Mucosa of descending colon (tissue), 3 donors: ENCODE data around the gene PACSIN1. TPM values are rescaled to one million over a fixed set of nuclear protein-coding genes. Genes with fewer than 3 reads are reported as not detected.

Source experiments
- ATAC-seq: fragments of 200-7000 bp; cut with Tn5 transposase; one replicate; pipeline ENCODE4 v1.9.1; 2020; ENCODE audit warnings: mild to moderate bottlenecking, moderate library complexity
- DNase-seq, 3 donors: peaks; one replicate each; pipeline ENCODE4 v3.0.0-alpha.2; 2020
- H3K36me3 ChIP-seq: fragments of 200-600 bp; one replicate; pipeline ENCODE4 v1.8.0; 2021; ENCODE audit warnings: low read depth, mild to moderate bottlenecking
- H3K4me1 ChIP-seq: fragments of 200-600 bp; one replicate; pipeline ENCODE4 v1.8.0; 2021; ENCODE audit warnings: low read depth, mild to moderate bottlenecking
- H3K4me3 ChIP-seq: fragments of 200-600 bp; one replicate; pipeline ENCODE4 v1.8.0; 2021; ENCODE audit warnings: mild to moderate bottlenecking
- H3K9me3 ChIP-seq: fragments of 200-600 bp; one replicate; pipeline ENCODE4 v1.8.0; 2021; ENCODE audit warnings: mild to moderate bottlenecking
- CTCF ChIP-seq: fragments of 200-600 bp; IDR thresholded peaks from one replicate; pipeline ENCODE4 v1.8.0; 2022; ENCODE audit warnings: antibody characterized with exemption, mild to moderate bottlenecking
- intact Hi-C, 2 donors: fragments of 100-400 bp; cut with DNase I in 1 of 2; cut with micrococcal nuclease in 1 of 2; formaldehyde crosslinking; loops; one replicate each; pipeline versions ENCODE4 v1.11.0 to v1.11.1; 2022; cut with DNase I, micrococcal nuclease
- total RNA-seq, 3 donors: library from RNA; stranded (reverse); fragmentation: NEBNext Ultra II Directional in 2 of 3; extraction: Animal tissue kit (Norgen Biotek cat#: 25700) in 2 of 3; gene quantifications; one replicate each; pipeline versions ENCODE4 v1.2.1 to v1.2.4, GENCODE V29; 2021 to 2023
- donor health status: DM: no; HTN: no; CAD: no; lungs with moderate emphysema.
- donor health status: DM: no; HTN: no; CAD: no.
- donor health status: DM: no; HTN: yes; CAD: no.

PACSIN1 gene
- total RNA-seq, 3 donors from 2014 or later: 0.41 to 1.9 (median 0.67) TPM

GRCh38 chr6:34463849-34464248, 2.0 kb upstream of the PACSIN1 start:
- H3K9me3 ChIP-seq: no peaks in the 10 kb centered on the region
- peaks cover 10% of the 10 kb centered on the region for H3K4me1 ChIP-seq
- intact Hi-C loops: loop anchor here in 1 of 2 donors (10.0 kb wide), 1 partner anchor 141 kb away; no protein-coding TSS in a partner anchor
- no peak for TF ChIP-seq CTCF
- ATAC-seq (no peak), DNase-seq (no peak)
- H3K4me3 ChIP-seq: no peak overlapping the region
- H3K36me3 ChIP-seq: no peaks in the 10 kb centered on the region

GRCh38 chr6:34466242-34467185, 638 bp downstream of the PACSIN1 start:
- DNase-seq (no peak), ATAC-seq (no peak)
- no peak for TF ChIP-seq CTCF
- Histone ChIP-seq H3K36me3 (no peaks in the 10 kb centered on the region), H3K9me3 (no peaks in the 10 kb centered on the region), H3K4me1 (peaks cover 10% of the 10 kb centered on the region), H3K4me3 (no peak overlapping the region)
- intact Hi-C loops: loop anchor here in 1 of 2 donors (10.0 kb wide), 1 partner anchor 138 kb away; no protein-coding TSS in a partner anchor

GRCh38 chr6:34468378-34468892, 2.6 kb downstream of the PACSIN1 start:
- intact Hi-C loops: loop anchor here in 1 of 2 donors (10.0 kb wide), 1 partner anchor 136 kb away; no protein-coding TSS in a partner anchor
- DNase-seq (no peak), ATAC-seq (peak; percentile 41)
- TF ChIP-seq CTCF: no peak
- Histone ChIP-seq H3K36me3 (no peaks in the 10 kb centered on the region), H3K9me3 (no peaks in the 10 kb centered on the region), H3K4me3 (no peak overlapping the region), H3K4me1 (peaks cover 10% of the 10 kb centered on the region)

- no peak for TF ChIP-seq CTCF
- intact Hi-C loops: loop anchor here in 1 of 2 donors (10.0 kb wide), 1 partner anchor 135 kb away; no protein-coding TSS in a partner anchor
- Histone ChIP-seq H3K4me3 (no peak overlapping the region), H3K4me1 (peaks cover 10% of the 10 kb centered on the region), H3K9me3 (no peaks in the 10 kb centered on the region), H3K36me3 (no peaks in the 10 kb centered on the region)
- no peak for ATAC-seq
- no peak for DNase-seq
These were observed 3.6 kb downstream of the PACSIN1 start for GRCh38 chr6:34469499-34469898.

DNA sequence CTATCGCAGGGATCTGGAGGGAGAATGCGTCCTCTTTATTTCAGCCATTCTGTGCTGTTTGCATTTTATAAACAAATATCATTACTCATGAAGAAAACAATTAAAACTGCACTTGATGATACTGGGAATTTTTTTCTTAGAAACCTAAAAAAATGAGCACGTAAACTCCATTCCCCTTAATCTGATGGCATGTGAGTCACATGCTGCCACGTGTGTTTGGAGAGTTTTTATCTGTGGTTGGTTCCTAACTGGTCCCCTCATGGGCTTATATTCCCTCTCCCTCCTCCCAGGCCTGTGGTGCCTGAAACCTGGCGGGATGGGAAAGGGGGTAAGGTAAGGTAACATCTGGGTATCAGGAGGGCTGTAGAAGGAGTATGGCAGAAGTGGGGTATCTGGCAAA, 6.5 kb downstream of the PACSIN1 start:
- no peak for DNase-seq
- Histone ChIP-seq H3K36me3 (no peaks in the 10 kb centered on the region), H3K4me3 (no peak overlapping the region), H3K4me1 (no peaks in the 10 kb centered on the region), H3K9me3 (no peaks in the 10 kb centered on the region)
- intact Hi-C loops: no loop called here
- ATAC-seq: no peak
- TF ChIP-seq CTCF: no peak
